GM19397 (cell line): Measurements from ENCODE around the gene RNU11.
"Not testable (repeated sequence)": the region's sequence is repeated elsewhere in the genome, so short reads cannot be mapped to it uniquely, and the experiment has no call there.

Experiments
- ATAC-seq: cut with Tn5 transposase; IDR thresholded peaks from one replicate; pipeline ENCODE4 v1.9.1; 2021; ENCODE audit warnings: mild to moderate bottlenecking, moderate library complexity; ENCODE audit not compliant: unreplicated experiment

RNU11 gene

GRCh38 chr1:28656335-28656734 lies 7.9 kb downstream of the RNU11 start:
- ATAC-seq, result no peak

GRCh38 chr1:28663871-28664470 lies 15.6 kb downstream of the RNU11 start:
- ATAC-seq, result no peak

- no peak for ATAC-seq
These were observed 18.4 kb downstream of the RNU11 start for GRCh38 chr1:28666806-28667205.

- peak; percentile 85 for ATAC-seq
These were observed 20.0 kb downstream of the RNU11 start, which contains the start of gene GMEB1 for GRCh38 chr1:28668191-28668955. Gene GMEB1 (plus strand): TSS chr1:28668784. CDS start chr1:28683613, 14,829 bp downstream.

- ATAC-seq, result peak; percentile 57
These were observed 20.7 kb downstream of the RNU11 start for GRCh38 chr1:28668956-28669723.

- no peak for ATAC-seq
These were observed 22.9 kb downstream of the RNU11 start for GRCh38 chr1:28671254-28671780.

- ATAC-seq, result not testable (repeated sequence)
These were observed 24.6 kb downstream of the RNU11 start for GRCh38 chr1:28672971-28673370.

GRCh38 chr1:28675924-28676257 lies 27.5 kb downstream of the RNU11 start:
- ATAC-seq, result no peak

- no peak for ATAC-seq
These were observed 31.8 kb downstream of the RNU11 start for GRCh38 chr1:28680151-28680550.

GRCh38 chr1:28682840-28683239 lies 34.4 kb downstream of the RNU11 start:
- ATAC-seq, result no peak

- ATAC-seq, result no peak
These were observed 36.5 kb downstream of the RNU11 start for GRCh38 chr1:28684937-28685336.

GRCh38 chr1:28691627-28692026 lies 43.2 kb downstream of the RNU11 start:
- ATAC-seq, result not testable (repeated sequence)
